DMS153 (cell line): Measurements from ENCODE around the gene IL17B.

Experiments used
- DNase-seq: peaks from one replicate; lab custom pipeline; 2025; lab: John Stamatoyannopoulos, UW

Gene IL17B

GRCh38 chr5:149379177-149379761, at the start of gene IL17B:
TSS of gene IL17B (minus strand) at chr5:149379292. CDS start at chr5:149379225, 67 bp downstream.
- no peak for DNase-seq

GRCh38 chr5:149428032-149428431, 48.9 kb upstream of the IL17B start:
- no peak for DNase-seq

GRCh38 chr5:149427374-149427773, 48.3 kb upstream of the IL17B start:
- DNase-seq, result no peak

- no peak for DNase-seq
Measured at GRCh38 chr5:149426931-149427330, 47.8 kb upstream of the IL17B start.

GRCh38 chr5:149425729-149426128, 46.6 kb upstream of the IL17B start:
- no peak for DNase-seq

GRCh38 chr5:149424371-149425315, 45.6 kb upstream of the IL17B start:
- no peak for DNase-seq

- no peak for DNase-seq
Measured at GRCh38 chr5:149423794-149424268, 44.7 kb upstream of the IL17B start.

GRCh38 chr5:149423049-149423793, 44.1 kb upstream of the IL17B start:
- no peak for DNase-seq

- no peak for DNase-seq
Measured at GRCh38 chr5:149422366-149423048, 43.4 kb upstream of the IL17B start.

- DNase-seq, result no peak
Measured at GRCh38 chr5:149421834-149422233, 42.7 kb upstream of the IL17B start.

GRCh38 chr5:149421372-149421685, 42.2 kb upstream of the IL17B start:
- DNase-seq, result no peak

- DNase-seq, result no peak
Measured at GRCh38 chr5:149420545-149421371, 41.7 kb upstream of the IL17B start.

- no peak for DNase-seq
Measured at GRCh38 chr5:149419859-149420544, 40.9 kb upstream of the IL17B start.

GRCh38 chr5:149419532-149419858, 40.4 kb upstream of the IL17B start:
- no peak for DNase-seq

GRCh38 chr5:149418910-149419531, 39.9 kb upstream of the IL17B start:
- no peak for DNase-seq

- no peak for DNase-seq
Measured at GRCh38 chr5:149417711-149418368, 38.7 kb upstream of the IL17B start.

- no peak for DNase-seq
Measured at GRCh38 chr5:149416987-149417710, 38.1 kb upstream of the IL17B start.

GRCh38 chr5:149415066-149415967, 36.2 kb upstream of the IL17B start:
- no peak for DNase-seq
